K562 (cell line): ENCODE data around the gene COPS9. TPM values are rescaled to one million over a fixed set of nuclear protein-coding genes. Genes with fewer than 3 reads are reported as not detected.
A peak's percentile ranks its signal among the peaks of the same experiment; 100 is the strongest.

Source experiments
- ATAC-seq: fragments of 200-7000 bp; cut with Tn5 transposase; 3 replicates; pipeline ENCODE4 v1.9.1; 2020; ENCODE audit warnings: moderate library complexity
- Bru-seq: library from RNA; stranded (reverse); fragments of 400-500 nt; gene quantifications from one replicate; lab custom pipeline; 2021; lab: Mats Ljungman, UMichigan
- BruChase-seq, 2 experiments: library from RNA; stranded (reverse); fragments of 400-500 nt; gene quantifications; one replicate each; lab custom pipeline; 2021; lab: Mats Ljungman, UMichigan
- BruUV-seq: library from RNA; stranded (reverse); fragments of 400-500 nt; replicated peaks from 2 replicates; lab custom pipeline; 2021; lab: Mats Ljungman, UMichigan
- CTCF ChIA-PET: fragments of 300-600 bp; formaldehyde crosslinking; extraction: SDS; loops from one replicate; lab custom pipeline; 2021; ENCODE audit warnings: low intra/inter-chr PET ratio; lab: Yijun Ruan, JAX
- POLR2A ChIA-PET: fragments of 300-600, 350-650 bp; sonication (Branson Sonifier 250); formaldehyde crosslinking; extraction: SDS; loops from one replicate; lab custom pipeline; 2021; ENCODE audit warnings: antibody characterized with exemption, inconsistent platforms; lab: Yijun Ruan, JAX
- DNase-seq, 4 experiments: peaks; one replicate each; pipeline versions ENCODE4 v3.0.0 to v3.0.0-alpha.2; 2011 to 2018; ENCODE audit warnings: low spot score in 3 of 4, mixed read lengths in 3 of 4; ENCODE audit errors: extremely low read depth in 1 of 4
- FAIRE-seq: peaks from 2 replicates; lab custom pipeline; 2011; peaks lifted over from hg19 to GRCh38; lab: Jason Lieb, UNC
- H2AFZ ChIP-seq: 2 replicates; pipeline ENCODE4 v1.6.0; 2011; ENCODE audit warnings: low read depth, low read length, control low read depth, inconsistent platforms
- H3K27ac ChIP-seq: fragments of 200-600 bp; 3 replicates; pipeline ENCODE4 v1.8.0; 2011; ENCODE audit warnings: low read depth, mild to moderate bottlenecking, control low read depth, inconsistent platforms, low read length, moderate library complexity, mixed read lengths; ENCODE audit errors: extremely low read depth
- H3K27me3 ChIP-seq, 2 experiments: fragments of 300-600 bp in 1 of 2; 2 replicates in 1 of 2; 3 replicates in 1 of 2; pipeline versions ENCODE4 v1.6.0 to v1.8.0; 2011; ENCODE audit warnings: inconsistent platforms in 2 of 2, low read length in 2 of 2, mild to moderate bottlenecking in 1 of 2, mixed read lengths in 1 of 2, moderate library complexity in 1 of 2; ENCODE audit not compliant: control insufficient read depth in 2 of 2, insufficient read depth in 2 of 2
- H3K36me3 ChIP-seq: fragments of 300-600 bp; 3 replicates; pipeline ENCODE4 v1.8.0; 2011; ENCODE audit warnings: mild to moderate bottlenecking, low read length, inconsistent platforms; ENCODE audit not compliant: control insufficient read depth, insufficient read depth
- H3K4me1 ChIP-seq, 2 experiments: fragments of 200-600 bp in 1 of 2; replicated peaks in 1 of 2; 2 replicates in 1 of 2; 3 replicates in 1 of 2; pipeline versions ENCODE4 v1.5.1 to v1.8.0; 2011; ENCODE audit warnings: inconsistent platforms in 2 of 2, low read length in 2 of 2, mild to moderate bottlenecking in 1 of 2, mixed read lengths in 1 of 2, moderate library complexity in 1 of 2; ENCODE audit not compliant: control insufficient read depth in 2 of 2, insufficient read depth in 2 of 2
- H3K4me2 ChIP-seq: 2 replicates; pipeline ENCODE4 v1.6.1; 2011; ENCODE audit warnings: low read length, control low read depth, inconsistent platforms, mixed read lengths; ENCODE audit not compliant: insufficient read depth
- H3K4me3 ChIP-seq: fragments of 200-600 bp; sonication (generic), shearing (Covaris generic); 2 replicates; pipeline ENCODE4 v1.5.1; 2016; ENCODE audit warnings: control low read depth, inconsistent platforms
- H3K79me2 ChIP-seq: fragments of 200-600 bp; 3 replicates; pipeline ENCODE4 v1.8.0; 2011; ENCODE audit warnings: low read length, inconsistent platforms; ENCODE audit not compliant: control insufficient read depth, insufficient read depth
- H3K9ac ChIP-seq, 2 experiments: 2 replicates each; pipeline versions ENCODE4 v1.6.0 to v1.6.1; 2011; ENCODE audit warnings: low read depth in 2 of 2, low read length in 2 of 2, control low read depth in 1 of 2, inconsistent platforms in 1 of 2, mild to moderate bottlenecking in 1 of 2, mixed read lengths in 1 of 2; ENCODE audit not compliant: insufficient read depth in 1 of 2
- H3K9me1 ChIP-seq: one replicate; pipeline ENCODE4 v1.6.0; 2011; ENCODE audit warnings: inconsistent platforms, mild to moderate bottlenecking, low read length, moderate library complexity; ENCODE audit not compliant: control insufficient read depth, insufficient read depth
- H3K9me3 ChIP-seq: replicated peaks from 2 replicates; pipeline ENCODE4 v1.5.1; 2011; ENCODE audit warnings: low read depth, low read length, inconsistent platforms; ENCODE audit not compliant: control insufficient read depth, insufficient read depth
- H4K20me1 ChIP-seq: replicated peaks from 2 replicates; pipeline ENCODE4 v1.6.1; 2011; ENCODE audit warnings: low read length, inconsistent platforms, mixed read lengths; ENCODE audit not compliant: control insufficient read depth, insufficient read depth
- HDAC8 ChIP-seq: fragments of 450-650 bp; IDR thresholded peaks from 2 replicates; pipeline ENCODE4 v1.6.1; 2016; ENCODE audit warnings: mild to moderate bottlenecking, missing genetic modification characterization, moderate library complexity, missing compliant biosample characterization
- HIVEP1 ChIP-seq: fragments of 250-450 bp; sonication (Bioruptor Pico); IDR thresholded peaks from 2 replicates; pipeline ENCODE4 v1.4.0; 2020; ENCODE audit warnings: mild to moderate bottlenecking
- MCM3 ChIP-seq: fragments of 450-650 bp; IDR thresholded peaks from 2 replicates; pipeline ENCODE4 v1.6.1; 2016
- NFATC3 ChIP-seq: fragments of 450-650 bp; IDR thresholded peaks from 2 replicates; pipeline ENCODE4 v1.6.1; 2017; ENCODE audit warnings: mild to moderate bottlenecking
- SMC3 ChIP-seq: conservative IDR thresholded peaks from 2 replicates; pipeline ENCODE4 v1.6.1; 2011; ENCODE audit warnings: low read depth, low read length, improper control_type of control experiment; ENCODE audit not compliant: insufficient read depth
- SNRNP70 ChIP-seq: fragments of 200-400 bp; formaldehyde crosslinking; optimal IDR thresholded peaks from 2 replicates; pipeline ENCODE3; 2017; ENCODE audit warnings: low read depth, low read length
- TRIM24 ChIP-seq, 2 experiments: fragments of 450-650 bp; IDR thresholded peaks; 2 replicates each; pipeline ENCODE4 v1.6.1; 2016
- ZNF274 ChIP-seq: IDR thresholded peaks from 2 replicates; pipeline ENCODE4 v1.6.1; 2011; ENCODE audit warnings: low read depth, mild to moderate bottlenecking, low read length, moderate library complexity, borderline replicate concordance
- WGBS: fragments of 100-300 bp; shearing (Covaris generic); methylation state at CpG from one replicate; pipeline ENCODE4 v1.1.6; 2016; ENCODE audit warnings: low coverage, mixed read lengths; ENCODE audit not compliant: insufficient coverage; ENCODE audit errors: missing lambda C conversion rate; 5-methylcytosine and 5-hydroxymethylcytosine counted together
- in situ Hi-C: fragments of 300-500 bp; cut with MboI; formaldehyde crosslinking; loops from 4 replicates; pipeline ENCODE4 v1.15.0; 2018; ENCODE audit warnings: inconsistent platforms, mixed read lengths
- intact Hi-C: fragments of 100-400 bp; cut with micrococcal nuclease; formaldehyde crosslinking; loops from 2 replicates; pipeline ENCODE4 v1.14.2; 2022
- long read RNA-seq, 3 experiments: library from polyadenylated mRNA in 2 of 3; library from RNA in 1 of 3; unstranded in 2 of 3; stranded (forward) in 1 of 3; transcript quantifications; one replicate each; pipeline ENCODE4 v2.0.0, GENCODE V29; 2019 to 2022
- polyA minus RNA-seq, 3 experiments: library from RNA; depleted of rRNA, polyadenylated mRNA; stranded (reverse); fragments of >200 nt; gene quantifications; 2 replicates each; pipeline ENCODE4 v1.2.3, GENCODE V29; 2011
- polyA plus RNA-seq, 8 experiments: library from polyadenylated mRNA; depleted of rRNA in 4 of 8; stranded (reverse) in 5 of 8; unstranded in 3 of 8; fragments of >200 nt; fragmentation: Nextera tagmentation in 2 of 8; fragmentation: Illumina TruSeq in 1 of 8; extraction: Ambion mirVana in 2 of 8; extraction: Trizol in 1 of 8; gene quantifications; 2 replicates each; pipeline versions ENCODE4 v1.2.1 to v1.2.3, GENCODE V29; 2011 to 2014; ENCODE audit warnings: inconsistent platforms in 1 of 8, missing spikeins in 1 of 8
- total RNA-seq, 7 experiments: library from RNA; depleted of rRNA in 6 of 7; stranded (reverse); fragments of >200 nt in 6 of 7; fragmentation: Illumina TruSeq in 2 of 7; extraction: Trizol in 2 of 7; gene quantifications; 2 replicates each; pipeline versions ENCODE4 v1.2.1 to v1.2.3, GENCODE V29; 2011 to 2021; ENCODE audit warnings: low replicate concordance in 1 of 7
- TF ChIP-seq, protein P1 (sequence below): fragments of 450-650 bp; IDR thresholded peaks from 2 replicates; pipeline ENCODE4 v1.6.1; 2017; ENCODE audit warnings: antibody characterized with exemption, mild to moderate bottlenecking
- TF ChIP-seq, protein P2 (sequence below): fragments of 250-450 bp; sonication (Bioruptor Pico); IDR thresholded peaks from 2 replicates; pipeline ENCODE4 v1.8.0; 2022; ENCODE audit warnings: moderate library complexity, mild to moderate bottlenecking, inconsistent platforms

Gene COPS9
- 7.1 and 14.1 TPM in 2 replicates for total RNA-seq (2011; cell fraction: chromatin; rRNA removed; ENCODE audit: low replicate concordance)
- total RNA-seq (2011; cell fraction: nucleolus; rRNA removed) = 17.0 and 24.5 TPM in 2 replicates
- total RNA-seq (2011; cell fraction: nucleoplasm; rRNA removed) = 16.6 and 25.0 TPM in 2 replicates
- 176 and 244 TPM in 2 replicates for total RNA-seq (2014; rRNA removed)
- total RNA-seq (2014; rRNA removed; fragmentation: Illumina TruSeq; extraction: Trizol) = 55.0 and 55.2 TPM in 2 replicates
- 99.9 and 109 TPM in 2 replicates for total RNA-seq (2015; rRNA removed; fragmentation: Illumina TruSeq; extraction: Trizol)
- 83.2 and 94.4 TPM in 2 replicates for total RNA-seq (2021)
- polyA plus RNA-seq (2011; rRNA removed) = 90.9 and 122 TPM in 2 replicates
- polyA plus RNA-seq (2011; cell fraction: cytosol; rRNA removed) = 115 and 146 TPM in 2 replicates
- polyA plus RNA-seq (2011; cell fraction: nucleus; rRNA removed) = 53.3 and 58.2 TPM in 2 replicates
- 88.3 and 211 TPM in 2 replicates for polyA plus RNA-seq (2012)
- polyA plus RNA-seq (2014; fragmentation: Illumina TruSeq; extraction: Trizol) = 42.9 and 56.9 TPM in 2 replicates
- polyA plus RNA-seq (2014; fragmentation: Nextera tagmentation; extraction: Ambion mirVana) = 100 to 1,000 TPM in 1 of 2 experiments, 10 to 100 TPM in 1; 95.0 to 112 TPM
- polyA plus RNA-seq (2014; rRNA removed) = 281 and 307 TPM in 2 replicates
- polyA minus RNA-seq (2011; rRNA and poly(A)+ RNA removed) = 11.1 and 12.3 TPM in 2 replicates
- polyA minus RNA-seq (2011; cell fraction: cytosol; rRNA and poly(A)+ RNA removed) = 8.7 and 17.9 TPM in 2 replicates
- 3.9 and 6.4 TPM in 2 replicates for polyA minus RNA-seq (2011; cell fraction: nucleus; rRNA and poly(A)+ RNA removed)
- Bru-seq, nascent RNA = percentile 78 among the genes with signal in this experiment
- percentile 62 among the genes with signal in this experiment for BruChase-seq, experiment 1, labeled RNA remaining after a 2-hour chase
- BruChase-seq, experiment 2, labeled RNA remaining after a 6-hour chase = percentile 61 among the genes with signal in this experiment
- long read RNA-seq, experiment 1, transcript COPS9-204 (2 exons, 619 nt) = minor isoform, 15 of 126 reads
- long read RNA-seq, experiment 1, transcript COPS9-205 (3 exons, 418 nt) = major isoform, 51 of 126 reads
- long read RNA-seq, experiment 1, partial matches to known transcripts = 0 of 126 reads
- long read RNA-seq, experiment 1, other reads (novel, unspliced or antisense) = 57 of 126 reads
- long read RNA-seq, experiment 2, transcript COPS9-205 (3 exons, 418 nt) = major isoform, 66 of 79 reads
- long read RNA-seq, experiment 2, transcript COPS9-203 (3 exons, 640 nt) = minor isoform, 6 of 79 reads
- long read RNA-seq, experiment 2, partial matches to known transcripts = 7 of 79 reads
- long read RNA-seq, experiment 2, other reads (novel, unspliced or antisense) = 0 of 79 reads
- long read RNA-seq, experiment 3, transcript COPS9-205 (3 exons, 418 nt) = major isoform, 34 of 34 reads
- long read RNA-seq, experiment 3, partial matches to known transcripts = 0 of 34 reads
- long read RNA-seq, experiment 3, other reads (novel, unspliced or antisense) = 0 of 34 reads

DNA sequence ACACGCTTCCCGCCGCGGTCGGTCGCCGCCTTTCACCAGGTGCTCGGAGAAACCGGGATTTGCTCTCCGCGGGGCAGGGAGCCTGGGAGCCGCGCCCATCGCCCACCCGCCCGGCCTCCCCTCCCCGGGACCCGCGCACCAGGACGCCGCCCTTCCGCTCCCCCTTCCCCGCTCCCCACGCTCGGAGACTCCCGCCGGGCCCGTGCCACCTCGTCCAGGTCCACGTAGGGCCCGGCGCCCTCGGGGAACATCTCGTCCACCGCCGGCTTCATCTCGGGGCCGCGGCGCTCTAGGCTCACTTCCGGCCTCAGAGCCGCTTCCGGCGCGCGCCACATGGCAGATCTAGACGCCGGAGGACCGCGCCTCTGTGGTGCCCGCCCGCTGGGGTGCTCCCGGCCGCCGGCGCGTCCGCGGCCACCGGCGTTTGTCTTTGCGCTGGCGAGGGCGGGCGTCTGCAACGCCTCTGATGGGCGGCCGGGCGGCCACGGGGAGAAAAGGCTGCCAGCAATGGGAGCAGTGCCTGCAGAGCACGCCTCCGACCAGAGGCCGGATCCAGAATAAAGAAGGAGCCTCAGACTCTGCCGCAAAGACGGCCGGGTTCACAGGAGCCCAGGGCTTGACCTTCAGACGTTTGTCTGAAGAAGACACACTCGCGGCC, at the start of gene COPS9:
TSS of gene COPS9 (minus strand) at position 293 of the 658 bp plus-strand sequence. CDS start at position 272, 21 bp downstream.
- peak within 1 kb of the TSS; percentile 83 for H3K4me3 ChIP-seq
- H3K27me3 ChIP-seq = peaks cover 0 to 26% of the 10 kb centered on the region in 2 experiments; a peak in 3 of 5 replicates
- POLR2A ChIA-PET = interaction anchor here (0.6 kb wide), 1 partner anchor 88 kb away, joined by 3 read pairs; no protein-coding TSS in a partner anchor
- H3K9me3 ChIP-seq = no peaks in the 10 kb centered on the region
- peaks cover 19% of the 10 kb centered on the region for H3K79me2 ChIP-seq
- H3K9ac ChIP-seq = peak within 1 kb of the TSS; percentile 79 to 95
- H3K4me1 ChIP-seq = peaks cover 0 to 16% of the 10 kb centered on the region in 2 experiments; a peak in 2 of 5 replicates
- in situ Hi-C loops (no loop called here), intact Hi-C loops (no loop called here)
- ATAC-seq (peak; percentile 96), FAIRE-seq (peak; percentile 29), DNase-seq (peak; percentile 83 to 89 (median 86))
- BruUV-seq = no TSS peak
- WGBS = 0% methylated on average over 5 of the region's 79 CpGs
- peak within 1 kb of the TSS; percentile 41; the same call in 2 of the 3 replicates for H3K27ac ChIP-seq
- H3K9me1 ChIP-seq = no peaks in the 10 kb centered on the region
- H3K36me3 ChIP-seq = peaks cover 26% of the 10 kb centered on the region; the same call in 1 of the 3 replicates
- CTCF ChIA-PET = interaction anchor here (0.6 kb wide), 1 partner anchor 75 kb away, joined by 3 read pairs; no protein-coding TSS in a partner anchor
- H3K4me2 ChIP-seq = peak within 1 kb of the TSS; percentile 81
- H4K20me1 ChIP-seq = no peaks in the 10 kb centered on the region
- H2AFZ ChIP-seq = peak within 1 kb of the TSS; percentile 91
- TF ChIP-seq, protein P1, sequence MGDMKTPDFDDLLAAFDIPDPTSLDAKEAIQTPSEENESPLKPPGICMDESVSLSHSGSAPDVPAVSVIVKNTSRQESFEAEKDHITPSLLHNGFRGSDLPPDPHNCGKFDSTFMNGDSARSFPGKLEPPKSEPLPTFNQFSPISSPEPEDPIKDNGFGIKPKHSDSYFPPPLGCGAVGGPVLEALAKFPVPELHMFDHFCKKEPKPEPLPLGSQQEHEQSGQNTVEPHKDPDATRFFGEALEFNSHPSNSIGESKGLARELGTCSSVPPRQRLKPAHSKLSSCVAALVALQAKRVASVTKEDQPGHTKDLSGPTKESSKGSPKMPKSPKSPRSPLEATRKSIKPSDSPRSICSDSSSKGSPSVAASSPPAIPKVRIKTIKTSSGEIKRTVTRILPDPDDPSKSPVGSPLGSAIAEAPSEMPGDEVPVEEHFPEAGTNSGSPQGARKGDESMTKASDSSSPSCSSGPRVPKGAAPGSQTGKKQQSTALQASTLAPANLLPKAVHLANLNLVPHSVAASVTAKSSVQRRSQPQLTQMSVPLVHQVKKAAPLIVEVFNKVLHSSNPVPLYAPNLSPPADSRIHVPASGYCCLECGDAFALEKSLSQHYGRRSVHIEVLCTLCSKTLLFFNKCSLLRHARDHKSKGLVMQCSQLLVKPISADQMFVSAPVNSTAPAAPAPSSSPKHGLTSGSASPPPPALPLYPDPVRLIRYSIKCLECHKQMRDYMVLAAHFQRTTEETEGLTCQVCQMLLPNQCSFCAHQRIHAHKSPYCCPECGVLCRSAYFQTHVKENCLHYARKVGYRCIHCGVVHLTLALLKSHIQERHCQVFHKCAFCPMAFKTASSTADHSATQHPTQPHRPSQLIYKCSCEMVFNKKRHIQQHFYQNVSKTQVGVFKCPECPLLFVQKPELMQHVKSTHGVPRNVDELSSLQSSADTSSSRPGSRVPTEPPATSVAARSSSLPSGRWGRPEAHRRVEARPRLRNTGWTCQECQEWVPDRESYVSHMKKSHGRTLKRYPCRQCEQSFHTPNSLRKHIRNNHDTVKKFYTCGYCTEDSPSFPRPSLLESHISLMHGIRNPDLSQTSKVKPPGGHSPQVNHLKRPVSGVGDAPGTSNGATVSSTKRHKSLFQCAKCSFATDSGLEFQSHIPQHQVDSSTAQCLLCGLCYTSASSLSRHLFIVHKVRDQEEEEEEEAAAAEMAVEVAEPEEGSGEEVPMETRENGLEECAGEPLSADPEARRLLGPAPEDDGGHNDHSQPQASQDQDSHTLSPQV = no peak
- no peak for TF ChIP-seq TRIM24 (IDR thresholded peaks at IDR 0.05)
- TF ChIP-seq, protein P2, sequence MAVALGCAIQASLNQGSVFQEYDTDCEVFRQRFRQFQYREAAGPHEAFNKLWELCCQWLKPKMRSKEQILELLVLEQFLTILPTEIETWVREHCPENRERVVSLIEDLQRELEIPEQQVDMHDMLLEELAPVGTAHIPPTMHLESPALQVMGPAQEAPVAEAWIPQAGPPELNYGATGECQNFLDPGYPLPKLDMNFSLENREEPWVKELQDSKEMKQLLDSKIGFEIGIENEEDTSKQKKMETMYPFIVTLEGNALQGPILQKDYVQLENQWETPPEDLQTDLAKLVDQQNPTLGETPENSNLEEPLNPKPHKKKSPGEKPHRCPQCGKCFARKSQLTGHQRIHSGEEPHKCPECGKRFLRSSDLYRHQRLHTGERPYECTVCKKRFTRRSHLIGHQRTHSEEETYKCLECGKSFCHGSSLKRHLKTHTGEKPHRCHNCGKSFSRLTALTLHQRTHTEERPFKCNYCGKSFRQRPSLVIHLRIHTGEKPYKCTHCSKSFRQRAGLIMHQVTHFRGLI (CRISPR knock-in tag) = no peak
- TF ChIP-seq SNRNP70 = no peak
- no peak for TF ChIP-seq NFATC3
- TF ChIP-seq SMC3 = no peak
- no peak for TF ChIP-seq ZNF274
- no peak for TF ChIP-seq MCM3
- no peak for TF ChIP-seq HDAC8 (tag)
- no peak for TF ChIP-seq HIVEP1
